GM19438 (cell line): ENCODE data around the gene PPP1R1A.

Experiments
- ATAC-seq: cut with Tn5 transposase; IDR thresholded peaks from one replicate; pipeline ENCODE4 v1.9.1; 2021; ENCODE audit warnings: low read depth; ENCODE audit not compliant: unreplicated experiment

The PPP1R1A gene

DNA sequence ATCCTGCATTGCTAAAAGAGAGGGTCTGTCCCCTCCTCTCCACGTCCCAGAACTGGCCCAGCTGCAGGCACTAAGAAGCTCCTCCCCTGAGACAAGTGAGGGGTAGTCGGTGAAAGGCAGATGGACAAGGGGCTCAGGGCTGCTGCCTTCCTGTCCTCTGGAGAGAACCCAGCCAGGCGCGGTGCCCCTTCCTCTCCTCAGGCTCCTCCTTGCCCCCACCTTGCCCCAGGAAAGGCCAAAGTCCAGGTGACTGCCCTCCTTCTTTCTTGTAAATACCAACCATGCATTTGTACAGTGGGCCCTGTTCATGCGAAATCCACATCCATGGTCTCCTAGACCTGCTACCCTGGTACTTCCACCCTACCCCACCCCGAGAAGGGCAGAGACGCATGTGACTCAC is 9.7 kb downstream of the PPP1R1A start:
- no peak for ATAC-seq

DNA sequence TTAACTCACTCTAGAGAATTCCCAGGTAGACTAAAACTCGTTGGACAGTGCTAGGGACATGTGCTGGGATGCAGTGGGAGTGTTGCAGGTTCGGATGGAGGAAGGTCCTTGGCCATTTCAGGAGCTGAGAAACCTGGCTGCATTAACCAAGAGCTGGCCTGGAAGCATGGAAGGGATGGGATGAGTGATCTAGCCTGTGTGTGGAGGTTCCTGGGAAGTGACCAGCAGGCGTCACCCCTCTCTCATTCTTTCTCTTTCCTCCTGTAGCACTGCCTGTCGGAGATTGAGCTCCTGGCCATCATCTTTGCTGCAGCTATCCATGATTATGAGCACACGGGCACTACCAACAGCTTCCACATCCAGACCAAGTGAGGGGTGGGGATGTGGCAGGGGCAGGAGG is 15.6 kb downstream of the PPP1R1A start:
- ATAC-seq = no peak

DNA sequence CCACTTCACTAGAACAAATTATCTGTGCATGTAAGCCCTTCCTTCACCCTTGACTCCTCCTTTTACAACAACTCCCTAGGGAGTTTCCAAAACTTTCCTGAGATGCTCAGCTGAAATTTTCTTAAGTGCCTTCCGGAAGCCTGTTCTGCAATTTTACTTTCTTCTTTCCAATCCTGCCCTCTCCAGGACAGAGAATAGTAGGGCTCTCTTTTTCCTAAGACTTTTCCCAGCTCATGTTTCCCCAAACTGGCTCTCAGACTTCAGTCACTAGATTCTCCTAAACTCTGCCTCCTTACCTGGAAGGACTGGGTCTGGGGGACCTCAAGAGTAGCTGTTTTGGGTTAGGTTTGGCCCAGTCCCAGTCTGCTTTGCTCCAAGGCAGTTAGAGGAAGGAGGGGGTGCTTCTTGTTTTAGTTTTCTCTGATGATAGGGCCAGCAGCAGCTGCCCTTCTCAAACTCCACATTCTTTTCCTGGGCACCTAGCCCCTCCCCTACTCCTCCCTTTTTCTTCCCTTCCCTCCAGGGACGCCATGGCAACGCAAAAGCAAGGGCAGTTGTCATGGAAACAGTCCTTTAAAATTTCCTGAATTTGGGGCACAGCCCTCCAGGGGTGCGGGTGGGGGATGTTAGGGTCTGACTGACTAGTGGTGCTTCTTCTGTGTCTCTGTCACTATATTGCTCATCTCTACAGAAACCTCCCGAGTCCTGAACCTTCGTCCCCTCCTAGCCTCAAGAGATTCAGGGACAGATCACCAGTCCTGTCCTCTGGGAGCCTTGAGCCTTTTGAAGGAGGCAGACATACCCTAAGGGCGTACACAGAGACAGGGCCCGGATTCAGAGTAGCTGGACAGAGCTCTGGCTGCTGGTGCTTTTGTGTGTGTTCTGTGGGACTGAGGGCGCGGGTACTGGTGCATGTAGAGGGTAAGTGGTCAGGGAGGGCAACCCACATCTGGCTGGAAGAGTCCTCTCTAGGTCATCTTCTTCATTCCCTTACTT is 17.0 kb downstream of the PPP1R1A start:
- no peak for ATAC-seq

DNA sequence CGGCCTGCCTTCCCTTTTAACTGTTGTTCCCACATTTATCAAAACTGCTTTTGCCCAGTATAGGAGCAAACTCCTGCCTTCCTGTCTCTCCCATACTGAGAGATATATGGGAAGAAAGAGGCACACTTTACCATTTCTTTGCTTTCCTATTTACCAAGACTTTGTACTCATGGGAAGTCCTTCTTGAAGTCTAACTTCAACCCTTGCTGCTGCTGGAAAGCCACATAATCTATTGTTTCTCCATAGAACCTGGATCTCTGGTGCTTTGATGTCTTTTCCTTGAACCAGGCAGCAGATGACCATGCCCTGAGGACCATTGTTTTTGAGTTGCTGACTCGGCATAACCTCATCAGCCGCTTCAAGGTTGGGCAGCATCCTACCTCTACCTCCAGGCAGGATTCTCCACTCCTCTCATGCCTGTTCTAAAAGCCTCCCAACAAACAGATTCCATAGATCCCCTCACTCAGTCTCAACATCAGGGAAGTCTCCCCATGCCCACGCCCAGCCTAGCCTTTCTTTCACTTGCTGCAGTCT is 18.4 kb downstream of the PPP1R1A start:
- ATAC-seq = no peak

DNA sequence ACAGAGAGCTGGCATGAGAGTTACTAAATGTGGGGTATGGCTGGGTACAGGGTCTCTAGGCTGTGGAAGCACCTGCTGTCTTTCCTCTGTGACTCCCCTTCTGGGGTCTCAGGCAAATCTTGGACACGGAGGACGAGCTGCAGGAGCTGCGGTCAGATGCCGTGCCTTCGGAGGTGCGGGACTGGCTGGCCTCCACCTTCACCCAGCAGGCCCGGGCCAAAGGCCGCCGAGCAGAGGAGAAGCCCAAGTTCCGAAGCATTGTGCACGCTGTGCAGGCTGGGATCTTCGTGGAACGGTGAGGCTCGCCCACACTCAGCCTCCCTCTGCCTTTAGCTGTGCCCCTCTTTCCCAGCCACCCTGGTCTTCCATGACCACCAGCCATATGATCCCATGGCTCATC is 19.4 kb downstream of the PPP1R1A start:
- no peak for ATAC-seq

DNA sequence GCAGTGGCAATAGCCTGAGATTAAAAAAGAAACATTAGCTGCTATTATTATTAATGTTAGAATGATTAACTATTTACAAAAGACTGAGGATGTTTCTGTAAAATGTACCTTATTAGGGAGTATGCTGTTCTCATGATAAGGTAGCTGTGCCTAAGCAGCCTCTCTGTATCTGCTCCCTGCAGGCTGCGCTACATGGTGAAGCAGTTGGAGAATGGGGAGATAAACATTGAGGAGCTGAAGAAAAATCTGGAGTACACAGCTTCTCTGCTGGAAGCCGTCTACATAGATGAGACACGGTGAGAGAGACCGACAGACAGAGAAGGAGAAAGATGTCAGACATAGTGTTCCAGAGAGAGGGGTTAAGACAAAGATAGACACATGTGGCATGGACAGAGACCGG is 21.7 kb downstream of the PPP1R1A start:
- ATAC-seq = no peak

DNA sequence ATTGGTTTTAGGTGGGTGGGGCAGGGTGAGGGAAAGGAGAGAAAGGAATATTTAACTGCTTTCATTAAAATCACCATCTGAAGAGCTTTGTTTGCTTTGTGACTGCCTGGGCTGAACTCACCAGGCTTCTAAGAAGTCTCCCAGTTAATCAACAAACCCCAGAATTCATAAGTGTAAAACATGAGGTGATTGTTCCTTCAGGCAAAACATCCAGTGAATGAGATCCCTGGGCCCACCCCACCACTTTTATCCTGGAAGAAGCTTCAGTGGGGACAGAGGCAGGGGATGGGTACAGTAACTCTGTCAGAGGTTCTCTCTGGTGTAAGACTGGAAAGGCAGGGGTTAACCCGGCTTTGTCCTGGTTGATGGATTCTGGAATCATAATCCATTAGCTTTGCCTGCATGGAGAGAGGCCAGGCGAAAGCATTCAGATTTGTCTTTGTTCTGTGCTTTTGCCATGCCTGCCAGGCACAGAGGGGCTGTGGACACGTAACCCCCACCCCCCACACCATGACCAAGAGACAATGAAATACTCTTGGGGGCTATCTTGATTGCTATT is 22.4 kb downstream of the PPP1R1A start:
- ATAC-seq = no peak

DNA sequence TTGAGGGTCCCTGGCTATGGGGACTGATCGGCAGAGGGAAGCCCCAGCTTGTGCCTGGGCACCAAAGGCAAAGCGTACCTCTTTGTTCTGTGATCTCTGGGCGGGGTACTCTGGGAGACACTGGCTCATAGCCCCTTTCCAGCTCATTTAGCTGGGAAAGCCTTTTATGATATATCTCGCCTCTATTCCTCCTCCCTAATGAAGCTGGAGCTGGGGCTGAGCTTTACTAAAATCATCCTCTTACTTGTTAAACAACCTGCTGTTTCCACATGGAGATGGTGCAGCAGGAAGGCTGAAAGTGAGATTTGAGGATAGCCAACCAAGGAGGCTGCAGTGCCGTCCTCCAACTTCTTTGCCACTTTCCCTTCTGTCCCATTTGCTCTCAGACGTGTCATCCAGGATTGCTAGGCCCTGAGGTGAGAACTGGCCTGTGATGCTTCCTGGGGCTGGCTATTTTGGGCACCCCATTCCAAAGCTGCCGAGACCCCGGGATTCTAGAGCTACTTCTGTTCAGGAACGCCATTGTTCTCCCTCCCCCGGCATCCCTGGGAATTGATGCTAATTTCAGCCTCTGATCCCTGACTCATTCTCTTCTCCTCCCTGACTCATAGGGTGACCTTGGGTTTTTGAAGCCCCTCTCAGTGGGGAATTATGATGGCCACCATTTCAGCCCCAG is 23.0 kb downstream of the PPP1R1A start:
- ATAC-seq = no peak

DNA sequence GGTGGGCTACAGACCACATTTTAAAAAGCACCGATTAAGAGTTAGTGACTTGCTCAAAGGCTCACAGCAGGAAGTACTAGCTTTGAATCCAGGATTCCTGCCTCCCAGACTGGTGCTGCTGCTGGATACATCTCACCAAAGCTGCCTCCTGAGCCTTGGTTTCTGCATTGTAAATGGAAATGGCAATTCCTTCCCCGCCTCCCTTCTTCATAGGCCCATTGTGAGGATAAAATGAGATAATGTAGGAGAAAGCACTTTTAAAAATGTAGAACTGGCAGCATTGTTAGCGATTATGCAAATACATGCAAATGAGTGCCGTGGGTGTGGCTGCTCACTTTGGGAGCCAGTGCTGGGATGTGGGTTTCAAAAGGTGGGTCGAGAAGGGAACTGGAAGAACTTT is 23.7 kb downstream of the PPP1R1A start:
- ATAC-seq = no peak

DNA sequence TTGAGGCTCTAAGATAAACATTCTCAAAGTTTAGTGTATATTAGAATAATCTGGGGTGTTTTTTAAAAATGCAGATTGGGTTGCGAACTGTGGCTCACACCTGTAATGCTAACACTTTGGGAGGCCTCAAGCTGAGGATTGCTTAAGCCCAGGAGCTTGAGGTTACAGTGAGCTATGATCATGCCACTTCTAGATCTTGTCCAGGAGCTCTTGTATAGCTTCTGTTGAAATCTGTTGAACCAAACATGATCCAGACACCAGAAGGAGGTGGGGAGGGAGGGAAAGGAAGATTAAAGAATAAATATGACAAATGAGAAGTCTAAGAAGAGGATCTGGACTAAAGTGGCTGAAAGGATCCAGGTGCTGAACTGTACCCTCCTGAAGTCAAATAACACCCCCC is 24.7 kb downstream of the PPP1R1A start:
- no peak for ATAC-seq

DNA sequence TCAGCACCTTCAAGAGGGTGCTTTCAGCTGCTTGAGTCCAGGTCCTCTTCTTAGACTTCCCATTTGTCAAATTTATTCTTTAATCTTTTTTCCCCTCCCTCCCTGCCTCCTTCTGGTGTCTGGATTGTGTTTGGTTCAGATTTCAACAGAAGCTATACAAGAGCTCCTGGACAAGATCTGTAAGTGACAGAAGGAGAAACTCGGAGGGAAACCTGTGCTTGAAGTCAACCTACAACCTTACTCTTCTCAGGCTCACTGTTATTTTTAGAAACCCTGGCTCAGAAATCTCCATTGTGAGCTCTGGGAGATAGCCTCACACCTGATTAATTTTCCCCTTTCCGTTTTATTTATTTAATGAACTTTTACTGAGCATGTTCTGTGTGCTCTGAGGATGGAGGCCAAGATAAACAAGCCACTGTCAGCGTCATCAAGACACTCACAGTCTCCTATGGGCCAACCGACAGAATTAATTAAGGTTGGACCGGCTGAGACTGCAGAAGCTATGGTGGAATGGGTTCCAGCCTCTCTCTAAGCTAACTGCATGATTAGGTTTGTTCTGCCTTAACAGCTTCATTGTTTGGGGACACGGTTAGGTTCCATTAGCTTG is 25.6 kb downstream of the PPP1R1A start:
- ATAC-seq = no peak

DNA sequence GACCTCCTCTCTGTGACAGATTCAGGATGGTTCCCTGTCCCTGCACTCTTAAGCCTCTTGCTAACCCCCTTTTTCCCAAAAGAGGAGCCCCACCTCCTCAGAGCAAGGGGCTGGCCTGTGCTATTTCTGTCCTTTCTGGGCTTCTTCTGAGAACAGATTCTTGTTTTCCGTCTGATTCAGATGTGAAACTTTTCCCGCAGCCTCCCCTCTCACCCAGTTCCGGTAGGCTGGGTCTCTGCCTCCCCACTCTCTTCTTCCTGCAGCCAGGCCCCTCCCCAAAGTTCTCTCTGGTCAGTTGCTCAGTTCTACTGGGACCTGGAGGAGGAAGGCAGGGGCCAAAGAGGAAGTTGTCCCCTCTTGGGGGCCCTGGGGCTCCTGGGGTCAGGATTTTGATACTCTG is 27.3 kb downstream of the PPP1R1A start:
- ATAC-seq = no peak

DNA sequence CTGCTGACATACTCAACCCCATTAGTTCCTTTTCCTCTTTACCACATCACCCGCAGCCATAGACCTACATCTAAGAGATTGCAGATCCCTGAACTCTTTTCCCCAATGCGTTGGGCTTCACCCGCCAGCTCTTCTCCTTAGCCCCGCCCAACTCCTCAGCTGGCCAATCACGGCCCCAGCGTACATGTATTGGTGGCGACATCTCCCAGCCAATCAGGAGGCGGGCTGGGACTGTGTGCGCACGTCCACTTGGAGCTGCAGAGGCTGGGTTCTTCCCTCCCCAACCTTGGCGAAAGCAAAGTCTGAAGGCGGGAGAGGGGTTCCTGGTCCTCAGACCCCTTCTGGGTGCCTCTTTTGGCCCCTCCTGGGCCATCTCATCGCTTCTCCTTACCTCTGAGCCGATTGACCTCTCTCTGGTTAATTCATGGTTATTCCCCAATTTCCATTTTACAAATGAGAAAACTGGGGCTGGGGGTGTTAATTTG is 28.0 kb downstream of the PPP1R1A start:
- peak; percentile 100 for ATAC-seq

DNA sequence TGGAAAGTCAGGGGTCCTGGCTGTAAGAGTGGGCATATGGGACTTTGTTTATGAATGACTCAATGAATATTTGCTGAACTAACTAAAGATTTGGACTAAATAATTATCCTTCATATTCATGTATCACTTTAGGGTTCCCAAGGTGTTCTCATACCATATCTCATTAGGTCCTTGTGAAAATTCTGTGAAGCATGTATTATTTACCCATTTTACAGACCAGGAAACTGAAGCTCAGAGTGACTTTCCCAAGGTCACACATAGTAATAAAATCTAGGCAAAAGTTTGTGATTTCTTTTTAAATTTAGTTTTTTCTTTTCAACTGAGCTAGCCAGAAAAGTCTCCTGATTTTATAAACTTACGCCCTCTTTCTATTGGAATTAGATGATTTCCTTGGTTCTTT is 29.7 kb downstream of the PPP1R1A start:
- ATAC-seq = no peak

DNA sequence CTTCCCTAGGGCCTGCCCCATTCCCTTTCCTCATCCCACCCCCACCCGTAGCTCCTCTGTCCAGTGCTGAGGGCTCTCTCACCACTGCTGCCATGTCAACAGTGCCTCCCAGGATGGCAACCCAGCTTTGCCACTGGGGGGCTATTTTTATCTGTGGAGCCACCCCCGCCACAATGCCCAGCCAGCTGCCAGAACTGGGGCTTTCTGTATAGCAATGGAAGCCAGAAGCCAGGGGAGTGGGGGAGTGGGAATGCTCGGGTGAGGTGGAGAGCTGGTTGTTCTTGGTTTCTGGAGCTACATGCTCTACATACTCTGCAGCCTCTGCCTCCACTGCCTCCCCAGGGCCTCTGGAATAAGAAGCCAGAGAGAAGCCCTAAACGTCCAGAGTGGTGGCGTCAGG is 30.1 kb downstream of the PPP1R1A start:
- no peak for ATAC-seq

DNA sequence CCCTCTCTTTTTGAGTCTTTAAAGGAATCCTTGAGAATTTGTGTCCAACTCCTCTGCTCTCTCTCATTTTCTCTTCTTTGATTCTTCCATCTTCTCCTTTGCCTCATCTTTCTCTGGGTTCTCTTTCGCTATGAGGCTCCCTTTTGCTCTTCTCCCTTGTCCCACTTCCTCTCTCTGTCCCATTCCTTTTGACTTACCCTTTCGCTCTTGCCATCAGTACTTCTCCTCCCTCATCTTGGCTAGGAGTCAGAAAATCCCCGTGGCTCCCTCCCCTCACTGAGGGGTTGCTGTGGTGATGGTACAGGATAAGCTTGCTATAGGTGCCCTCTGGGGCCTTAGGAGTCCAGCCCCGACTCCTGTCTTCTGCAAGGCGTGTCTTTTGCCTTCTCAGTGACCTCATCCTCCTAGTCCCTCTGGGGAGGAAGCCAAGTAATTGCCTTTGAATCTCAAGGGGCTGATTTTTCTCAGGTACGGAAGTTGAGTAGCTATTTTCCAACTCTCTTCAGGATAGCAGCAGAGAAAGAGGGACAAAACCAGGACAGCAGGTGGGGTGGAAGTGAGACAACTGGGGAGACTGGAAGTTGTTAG is 32.7 kb downstream of the PPP1R1A start:
- ATAC-seq = no peak

DNA sequence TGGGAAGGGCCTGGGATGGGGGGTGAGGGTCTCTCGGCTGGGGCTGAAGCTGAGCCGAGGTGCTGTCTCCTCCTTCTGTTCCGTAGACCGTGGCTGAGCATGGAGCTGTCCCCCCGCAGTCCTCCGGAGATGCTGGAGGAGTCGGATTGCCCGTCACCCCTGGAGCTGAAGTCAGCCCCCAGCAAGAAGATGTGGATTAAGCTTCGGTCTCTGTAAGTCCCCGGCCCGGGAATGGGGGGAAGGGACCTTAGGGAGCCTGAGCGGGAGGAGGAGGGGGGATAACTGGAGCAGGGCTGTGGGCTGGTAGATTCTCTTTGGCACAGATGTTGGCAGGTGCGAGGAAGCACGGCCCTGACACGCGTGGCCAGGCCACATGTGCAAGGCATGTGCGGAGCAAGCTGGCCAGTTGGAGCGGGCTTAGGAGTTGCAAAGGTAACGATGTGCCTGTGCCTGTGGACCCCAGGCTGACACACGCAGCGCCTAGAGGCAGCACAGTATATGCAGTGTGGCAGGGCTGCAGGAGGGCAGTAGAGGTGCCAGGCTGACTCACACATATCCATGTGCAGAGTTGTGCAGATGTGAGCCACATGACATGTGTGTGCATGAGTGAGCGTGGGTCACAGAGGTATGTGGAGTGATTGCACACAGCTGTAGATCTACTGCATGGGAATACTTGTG is 38.5 kb downstream of the PPP1R1A start:
- no peak for ATAC-seq

DNA sequence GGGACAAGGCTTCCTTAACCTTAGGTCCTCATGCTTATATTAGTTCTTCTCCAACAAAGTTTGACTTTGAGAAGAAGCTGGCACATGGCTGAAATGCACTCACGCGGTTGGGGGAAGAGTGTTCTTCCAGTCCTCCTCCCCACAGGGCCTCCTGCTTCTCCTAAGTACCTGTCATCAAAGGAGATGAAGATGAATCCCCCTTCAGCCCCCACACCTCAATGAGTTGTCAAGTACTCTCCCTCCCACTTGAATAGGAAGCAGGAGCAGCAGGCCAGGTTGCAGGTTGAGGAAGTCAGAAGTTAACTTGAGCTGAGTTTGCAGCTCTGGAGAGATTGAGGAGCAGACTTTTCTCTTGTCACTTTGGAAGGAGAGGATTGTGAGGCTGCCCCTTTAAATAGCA is 41.9 kb downstream of the PPP1R1A start:
- ATAC-seq = no peak

DNA sequence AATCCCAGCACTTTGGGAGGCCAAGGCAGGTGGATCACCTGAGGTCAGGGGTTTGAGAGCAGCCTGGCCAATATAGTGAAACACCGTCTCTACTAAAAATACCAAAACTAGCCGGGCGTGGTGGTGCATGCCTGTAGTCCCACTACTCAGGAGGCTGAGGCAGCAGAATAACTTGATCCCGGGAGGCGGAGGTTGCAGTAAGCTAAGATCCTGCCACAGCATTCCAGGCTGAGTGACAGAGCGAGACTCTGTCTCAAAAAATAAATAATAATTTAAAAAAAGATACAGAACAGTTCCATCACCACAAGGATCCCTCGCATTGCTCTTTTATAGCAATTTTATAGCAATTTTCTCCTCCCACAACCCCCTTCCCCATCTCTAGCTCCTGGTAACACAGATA is 43.7 kb downstream of the PPP1R1A start:
- ATAC-seq = no peak

DNA sequence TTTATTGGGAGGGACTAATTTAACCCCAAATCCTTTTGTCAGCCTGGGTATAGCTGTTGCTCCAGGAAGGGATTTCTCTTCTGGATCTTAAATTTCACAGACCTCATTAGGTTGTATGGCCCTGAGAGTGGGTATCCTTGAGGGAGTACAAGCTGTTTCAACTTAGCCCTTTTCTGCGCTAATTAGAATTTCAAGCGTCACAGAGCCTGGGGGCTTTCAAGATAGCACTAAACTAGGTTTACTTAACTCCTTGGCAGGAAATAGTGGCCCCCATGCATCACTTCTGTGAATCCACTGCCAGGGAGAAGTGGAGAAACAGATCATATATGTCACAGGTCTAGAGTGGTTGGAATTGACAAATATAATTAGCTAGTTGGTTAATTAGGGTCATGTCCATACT is 44.9 kb downstream of the PPP1R1A start:
- ATAC-seq = no peak
